HL-60/S4 (cell line): ENCODE data around the gene B3GALT4.
"Not testable (repeated sequence)": the region's sequence is repeated elsewhere in the genome, so short reads cannot be mapped to it uniquely, and the experiment has no call there.

Experiments
- in situ Hi-C: fragments of 300-500 bp; cut with MboI; formaldehyde crosslinking; loops from 2 replicates; pipeline ENCODE4 v1.14.3; 2022; ENCODE audit warnings: low sequenced_read_pairs

The B3GALT4 gene

DNA sequence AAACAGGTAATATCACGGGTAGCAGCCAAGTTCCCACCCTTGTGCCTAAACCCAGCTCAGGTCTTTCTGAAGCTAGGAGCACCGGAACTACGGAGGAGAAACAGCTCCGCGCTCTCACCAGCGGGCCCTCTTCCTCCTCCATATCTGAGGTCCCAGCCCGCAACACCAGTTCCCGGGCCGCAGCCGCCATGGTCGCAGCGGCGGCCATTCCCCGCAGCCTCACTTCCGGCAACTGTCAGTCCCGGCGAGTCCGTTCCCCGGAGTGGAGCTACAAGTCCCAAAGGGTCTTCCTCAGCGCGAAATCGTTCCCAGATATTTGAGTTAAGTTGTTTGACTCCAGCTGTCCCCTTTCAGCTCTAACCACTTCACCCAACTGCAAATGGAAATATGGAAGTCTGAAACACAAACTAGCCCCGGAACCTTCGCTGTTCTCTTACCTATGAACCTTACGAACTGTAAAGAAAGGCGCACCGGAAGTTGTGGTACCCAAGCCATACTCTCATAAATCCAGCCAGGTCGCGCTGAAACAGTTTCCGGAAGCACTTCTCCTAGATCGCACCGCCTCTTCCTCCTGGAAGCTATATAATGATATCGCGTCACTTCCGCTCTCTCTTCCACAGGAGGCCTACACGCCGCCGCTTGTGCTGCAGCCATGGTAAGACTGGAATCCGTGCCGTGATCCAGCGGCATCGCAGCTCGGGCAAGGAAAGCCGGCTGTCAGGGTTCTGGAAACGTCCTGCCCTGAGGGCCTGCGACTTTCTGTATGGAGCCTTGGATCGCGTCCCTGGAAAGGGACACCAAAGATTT lies 5.3 kb upstream of the B3GALT4 start, which contains the start of the genes RPS18 and VPS52:
Gene RPS18 (plus strand): TSS at position 608 of the 807 bp plus-strand sequence. CDS start 45 bp downstream, at position 653.
Gene VPS52 (minus strand): TSS at position 409 of the 807 bp plus-strand sequence. CDS start 201 bp downstream, at position 208.
- in situ Hi-C loops, result no loop called here

DNA sequence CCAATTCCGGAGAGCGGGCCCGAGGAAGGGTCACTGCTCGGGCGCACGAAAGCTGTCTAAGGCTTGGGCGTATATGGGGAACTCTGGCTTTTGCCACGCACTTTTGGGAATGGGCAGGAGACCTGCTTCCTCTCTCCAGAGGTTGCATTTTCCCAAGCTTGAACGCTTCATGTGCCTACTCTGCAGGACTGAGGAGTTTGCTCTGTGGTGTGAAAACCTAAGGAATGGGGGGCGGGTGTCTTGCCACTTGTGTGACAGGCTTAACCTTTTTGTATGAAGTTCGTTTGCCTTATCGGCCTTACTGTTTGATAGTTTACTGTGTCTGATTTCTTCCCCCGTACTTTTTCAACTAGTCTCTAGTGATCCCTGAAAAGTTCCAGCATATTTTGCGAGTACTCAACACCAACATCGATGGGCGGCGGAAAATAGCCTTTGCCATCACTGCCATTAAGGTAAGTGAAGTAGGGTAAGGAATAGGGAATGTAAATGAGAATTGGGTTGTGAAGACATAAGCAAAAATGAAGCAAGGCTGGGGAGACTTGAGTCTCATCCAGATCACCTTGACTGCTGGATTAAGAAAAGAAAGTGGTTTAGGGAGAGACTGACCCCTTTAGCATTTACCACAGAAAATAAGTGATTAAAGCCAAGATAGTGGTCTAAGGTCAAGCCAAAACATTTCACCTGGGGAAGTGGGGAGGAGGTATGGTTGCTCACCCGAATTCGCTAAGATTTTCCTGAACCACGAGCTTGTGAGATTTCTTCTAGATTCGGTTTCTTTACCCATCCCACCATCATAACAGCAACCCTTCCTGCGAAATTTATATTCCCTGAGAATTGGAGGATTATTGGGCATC lies 4.4 kb upstream of the B3GALT4 start:
- in situ Hi-C loops, result no loop called here

DNA sequence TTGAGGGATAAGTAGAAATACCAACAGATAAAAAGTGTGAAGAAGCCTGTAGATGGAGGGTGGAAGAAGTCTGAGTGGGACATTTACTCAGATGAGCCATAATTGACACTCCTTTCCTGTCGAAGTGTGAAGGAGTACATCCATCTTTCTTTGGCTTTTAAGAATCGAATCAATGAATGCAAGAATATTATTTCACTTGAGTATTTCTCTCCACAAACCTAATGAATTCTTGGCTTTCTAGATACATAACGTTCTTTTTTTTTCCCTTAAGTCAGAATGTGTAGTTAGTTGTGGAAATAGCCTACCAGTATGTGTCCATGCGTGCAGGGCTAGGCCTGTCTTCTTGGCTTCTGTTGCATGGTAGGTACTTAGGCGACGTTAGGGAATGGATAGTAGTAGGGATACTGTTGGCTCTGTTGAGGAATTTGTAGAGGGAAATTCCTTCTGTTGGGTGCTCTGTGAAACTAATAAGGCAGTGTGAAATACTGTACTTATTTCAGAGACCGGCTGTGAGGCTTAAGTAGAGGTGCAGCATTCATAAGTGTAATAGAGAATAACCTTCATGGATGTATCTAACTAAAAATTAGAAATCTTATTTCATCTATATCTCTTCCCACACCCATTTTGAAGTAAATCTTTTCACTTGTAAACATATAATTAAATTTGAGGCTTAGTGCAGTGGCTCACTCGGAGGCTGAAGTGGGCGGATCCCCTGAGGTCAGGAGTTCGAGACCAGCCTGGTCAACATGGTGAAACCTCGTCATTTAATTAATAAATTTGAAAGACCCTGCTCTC lies 3.6 kb upstream of the B3GALT4 start:
- in situ Hi-C loops, result no loop called here

DNA sequence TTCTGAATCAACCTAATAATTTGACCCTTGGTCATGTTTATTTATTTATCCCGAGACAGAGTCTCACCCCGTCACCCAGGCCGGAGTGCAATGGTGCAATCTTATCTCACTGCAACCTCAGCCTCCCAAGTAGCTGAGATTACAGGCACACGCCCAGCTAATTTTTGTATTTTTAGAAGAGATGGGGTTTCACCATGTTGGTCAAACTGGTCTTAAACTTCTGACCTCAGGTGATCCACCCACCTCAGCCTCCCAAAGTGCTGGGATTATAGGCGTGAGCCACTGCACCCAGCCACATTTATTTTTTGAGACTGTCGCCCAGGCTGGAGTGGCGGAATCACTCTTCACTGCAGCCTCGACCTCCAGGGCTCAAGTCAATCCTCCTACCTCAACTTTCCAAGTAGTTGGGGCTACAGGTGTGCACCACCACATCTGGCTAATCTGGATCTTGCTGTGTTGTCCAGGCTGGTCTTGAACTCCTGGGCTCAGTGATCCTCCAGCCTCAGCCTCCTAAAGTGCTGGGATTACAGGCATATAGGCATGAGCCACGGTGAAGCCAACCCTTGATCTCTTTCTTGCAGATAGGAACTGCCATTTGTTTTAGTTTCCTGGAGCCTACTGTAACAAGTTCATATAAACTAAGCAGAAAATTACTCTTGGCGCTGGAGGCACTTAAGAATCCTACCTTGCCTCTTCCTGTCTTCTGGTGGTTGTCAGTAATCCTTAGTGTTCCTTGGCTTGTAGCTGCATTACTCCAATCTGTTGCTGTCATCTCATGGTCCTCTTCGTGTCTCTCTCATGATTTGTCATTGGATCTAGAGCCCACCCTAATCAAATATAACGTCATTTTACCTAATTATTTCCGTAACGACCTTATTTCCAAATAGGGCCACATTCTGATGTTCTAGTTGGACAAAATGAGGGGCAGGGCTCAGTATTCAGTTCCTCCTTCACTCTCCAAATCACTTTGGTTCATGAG lies 2.7 kb upstream of the B3GALT4 start:
- in situ Hi-C loops, result no loop called here

DNA sequence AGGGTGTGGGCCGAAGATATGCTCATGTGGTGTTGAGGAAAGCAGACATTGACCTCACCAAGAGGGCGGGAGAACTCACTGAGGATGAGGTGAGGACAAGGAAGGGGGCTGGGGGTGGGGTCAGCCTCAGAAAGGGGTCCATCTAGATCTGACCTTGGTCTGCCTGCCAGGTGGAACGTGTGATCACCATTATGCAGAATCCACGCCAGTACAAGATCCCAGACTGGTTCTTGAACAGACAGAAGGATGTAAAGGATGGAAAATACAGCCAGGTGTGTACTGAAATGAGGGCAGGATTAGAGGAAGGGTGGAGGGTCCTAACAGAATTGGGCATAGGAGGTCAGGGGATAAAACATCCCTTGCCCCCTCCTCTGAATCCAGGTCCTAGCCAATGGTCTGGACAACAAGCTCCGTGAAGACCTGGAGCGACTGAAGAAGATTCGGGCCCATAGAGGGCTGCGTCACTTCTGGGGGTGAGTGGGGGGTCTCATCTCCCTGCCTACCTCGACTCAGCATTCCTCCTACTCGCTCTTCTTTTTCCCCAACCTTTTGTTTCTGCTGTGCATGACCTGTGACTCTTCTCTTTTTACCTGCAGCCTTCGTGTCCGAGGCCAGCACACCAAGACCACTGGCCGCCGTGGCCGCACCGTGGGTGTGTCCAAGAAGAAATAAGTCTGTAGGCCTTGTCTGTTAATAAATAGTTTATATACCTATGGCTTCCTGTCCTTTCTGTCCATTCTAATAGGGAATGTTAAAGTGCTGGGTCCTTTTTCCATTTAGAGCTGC lies 935 bp upstream of the B3GALT4 start:
- in situ Hi-C loops, result not testable (repeated sequence)

DNA sequence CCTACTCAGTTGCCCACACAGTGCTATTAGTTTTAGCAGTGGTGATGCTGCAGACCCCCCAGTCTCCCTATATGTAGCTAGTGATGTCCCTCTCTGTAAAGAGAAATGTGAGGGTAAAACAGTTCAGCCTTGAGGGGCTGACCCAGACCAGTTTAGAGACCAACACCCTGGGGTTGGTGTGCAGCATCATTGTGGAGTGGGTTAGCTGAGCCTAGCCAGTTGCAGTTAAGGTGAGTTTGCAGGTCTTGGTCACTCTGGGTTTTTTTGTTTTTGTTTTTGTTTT lies 401 bp upstream of the B3GALT4 start:
- in situ Hi-C loops, result no loop called here

DNA sequence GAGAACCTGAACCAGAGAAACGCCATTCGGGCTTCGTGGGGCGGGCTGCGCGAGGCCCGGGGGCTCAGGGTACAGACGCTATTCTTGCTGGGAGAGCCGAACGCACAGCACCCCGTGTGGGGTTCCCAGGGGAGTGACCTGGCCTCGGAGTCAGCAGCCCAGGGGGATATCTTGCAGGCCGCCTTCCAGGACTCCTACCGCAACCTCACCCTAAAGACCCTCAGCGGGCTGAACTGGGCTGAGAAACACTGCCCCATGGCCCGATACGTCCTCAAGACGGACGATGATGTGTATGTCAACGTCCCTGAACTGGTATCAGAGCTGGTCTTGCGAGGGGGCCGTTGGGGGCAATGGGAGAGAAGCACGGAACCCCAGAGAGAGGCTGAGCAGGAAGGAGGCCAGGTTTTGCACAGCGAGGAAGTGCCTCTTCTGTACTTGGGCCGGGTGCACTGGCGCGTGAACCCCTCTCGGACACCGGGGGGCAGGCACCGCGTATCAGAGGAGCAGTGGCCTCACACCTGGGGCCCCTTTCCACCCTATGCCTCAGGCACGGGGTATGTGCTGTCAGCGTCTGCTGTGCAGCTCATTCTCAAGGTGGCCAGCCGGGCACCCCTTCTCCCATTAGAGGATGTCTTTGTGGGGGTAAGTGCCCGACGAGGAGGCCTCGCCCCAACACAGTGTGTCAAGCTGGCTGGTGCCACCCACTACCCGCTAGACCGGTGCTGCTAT lies 904 bp downstream of the B3GALT4 start:
- in situ Hi-C loops, result no loop called here

DNA sequence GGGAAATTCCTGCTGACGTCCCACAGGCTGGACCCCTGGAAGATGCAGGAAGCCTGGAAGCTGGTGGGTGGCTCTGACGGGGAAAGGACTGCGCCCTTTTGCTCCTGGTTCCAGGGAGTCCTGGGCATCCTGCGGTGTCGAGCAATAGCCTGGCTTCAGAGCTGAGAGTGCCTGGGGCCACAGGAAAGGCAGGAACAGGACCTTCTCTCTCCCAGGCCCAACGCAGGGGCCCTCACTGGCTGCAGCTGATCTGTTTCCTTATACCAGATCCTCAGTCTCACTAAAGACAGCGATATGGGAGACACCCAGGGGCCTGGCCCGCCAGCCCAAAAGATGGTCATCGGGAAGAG lies 1.4 kb downstream of the B3GALT4 start:
- in situ Hi-C loops, result no loop called here

DNA sequence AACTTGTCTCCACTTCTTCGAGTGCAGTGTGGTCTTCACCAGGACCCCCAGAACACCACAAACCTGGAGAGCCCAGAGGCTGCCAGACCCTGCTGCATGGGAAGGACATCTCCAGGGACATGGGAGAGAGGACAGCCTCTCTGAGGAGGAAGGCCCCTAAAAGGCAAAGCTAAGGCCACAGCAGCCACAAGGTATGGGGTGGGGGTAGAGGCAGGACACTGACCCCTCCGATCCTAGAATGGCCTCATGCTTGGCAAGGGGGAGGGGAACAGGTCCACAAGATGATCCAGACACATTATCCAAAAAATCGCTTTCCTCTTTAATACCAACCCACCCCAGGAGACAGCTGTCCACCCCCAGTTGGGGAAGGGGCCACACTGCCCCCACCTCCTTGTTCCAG lies 1.9 kb downstream of the B3GALT4 start:
- in situ Hi-C loops, result no loop called here

DNA sequence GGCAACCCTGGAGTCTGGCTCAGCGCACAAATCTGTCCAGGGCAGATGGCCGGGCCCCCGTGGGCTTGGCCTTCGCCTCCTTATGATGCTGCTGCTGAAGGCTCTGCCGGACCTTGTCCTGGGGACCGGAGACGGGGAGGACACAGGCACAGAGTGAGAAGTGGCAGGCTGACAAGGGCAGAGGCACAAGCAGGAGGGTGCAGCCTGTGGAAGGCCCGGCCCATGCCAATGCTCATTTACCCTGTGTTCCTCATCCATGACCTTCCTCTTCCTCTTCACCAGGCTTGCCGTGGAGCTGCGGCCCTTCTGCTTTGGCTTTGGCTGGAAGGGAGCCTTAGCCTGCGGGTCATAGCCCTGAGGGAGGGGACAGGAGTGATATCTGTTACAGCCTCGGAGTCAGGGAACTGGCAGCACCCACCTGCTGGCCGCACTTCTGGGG lies 2.4 kb downstream of the B3GALT4 start:
- in situ Hi-C loops, result no loop called here

DNA sequence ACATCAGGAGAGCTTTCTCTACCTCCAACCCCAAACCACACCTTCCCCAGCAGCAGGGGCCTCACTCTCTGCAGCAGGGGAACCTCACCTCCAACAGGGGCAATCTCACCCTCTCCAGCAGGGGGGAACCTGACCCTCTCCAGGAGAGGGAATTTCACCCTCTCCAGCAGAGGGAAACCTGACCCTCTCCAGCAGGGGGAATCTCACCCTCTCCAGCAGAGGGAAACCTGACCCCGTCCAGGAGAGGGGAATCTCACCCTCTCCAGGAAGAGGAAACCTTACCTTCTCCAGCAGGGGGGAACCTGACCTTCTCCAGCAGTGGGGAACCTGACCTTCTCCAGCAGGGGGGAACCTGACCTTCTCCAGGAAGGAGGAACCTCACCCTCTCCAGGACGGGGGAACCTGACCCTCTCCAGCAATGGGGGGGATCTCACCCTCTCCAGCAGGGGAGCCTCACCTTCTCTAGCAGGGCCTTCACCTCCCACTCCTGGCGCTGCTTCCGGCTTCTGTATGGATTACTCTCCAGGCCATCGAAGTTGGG lies 3.1 kb downstream of the B3GALT4 start:
- in situ Hi-C loops, result no loop called here

DNA sequence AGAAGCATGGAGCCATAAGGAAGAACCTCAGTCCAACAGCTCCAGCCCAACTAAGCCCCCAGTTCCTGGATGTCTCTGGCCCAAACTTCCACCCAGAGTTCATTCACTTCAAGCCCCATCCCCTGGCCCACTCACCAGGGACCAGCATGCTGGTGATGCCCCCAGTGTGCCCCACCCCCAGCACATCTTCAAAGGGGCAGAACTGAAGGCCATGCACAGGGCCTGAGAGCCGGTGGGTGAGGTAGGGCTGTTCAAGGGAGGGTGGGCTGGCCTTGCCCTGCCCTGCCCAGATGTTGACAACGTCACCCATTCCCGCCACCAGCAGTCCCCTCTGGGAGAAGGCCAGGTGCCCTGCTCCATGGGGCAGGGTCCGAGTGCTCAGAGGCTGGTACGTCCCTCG lies 3.6 kb downstream of the B3GALT4 start:
- in situ Hi-C loops, result no loop called here

DNA sequence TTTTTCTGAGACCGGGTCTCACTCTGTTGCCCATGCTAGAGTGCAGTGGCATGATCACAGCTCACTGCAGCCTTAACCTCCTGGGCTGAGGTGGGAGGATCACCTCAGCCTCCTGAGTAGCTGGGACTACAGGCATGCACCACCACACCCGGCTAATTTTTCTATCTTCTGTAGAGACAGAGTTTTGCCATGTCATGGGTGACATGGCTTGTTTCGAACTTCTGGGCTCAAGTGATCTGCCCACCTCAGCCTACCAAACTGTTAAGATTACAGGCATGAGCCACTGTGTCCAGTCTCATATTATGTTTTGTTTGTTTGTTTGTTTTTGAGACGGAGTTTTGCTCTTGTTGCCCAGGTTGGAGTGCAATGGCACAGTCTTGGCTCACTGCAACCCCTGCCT lies 8.3 kb downstream of the B3GALT4 start:
- in situ Hi-C loops, result not testable (repeated sequence)

DNA sequence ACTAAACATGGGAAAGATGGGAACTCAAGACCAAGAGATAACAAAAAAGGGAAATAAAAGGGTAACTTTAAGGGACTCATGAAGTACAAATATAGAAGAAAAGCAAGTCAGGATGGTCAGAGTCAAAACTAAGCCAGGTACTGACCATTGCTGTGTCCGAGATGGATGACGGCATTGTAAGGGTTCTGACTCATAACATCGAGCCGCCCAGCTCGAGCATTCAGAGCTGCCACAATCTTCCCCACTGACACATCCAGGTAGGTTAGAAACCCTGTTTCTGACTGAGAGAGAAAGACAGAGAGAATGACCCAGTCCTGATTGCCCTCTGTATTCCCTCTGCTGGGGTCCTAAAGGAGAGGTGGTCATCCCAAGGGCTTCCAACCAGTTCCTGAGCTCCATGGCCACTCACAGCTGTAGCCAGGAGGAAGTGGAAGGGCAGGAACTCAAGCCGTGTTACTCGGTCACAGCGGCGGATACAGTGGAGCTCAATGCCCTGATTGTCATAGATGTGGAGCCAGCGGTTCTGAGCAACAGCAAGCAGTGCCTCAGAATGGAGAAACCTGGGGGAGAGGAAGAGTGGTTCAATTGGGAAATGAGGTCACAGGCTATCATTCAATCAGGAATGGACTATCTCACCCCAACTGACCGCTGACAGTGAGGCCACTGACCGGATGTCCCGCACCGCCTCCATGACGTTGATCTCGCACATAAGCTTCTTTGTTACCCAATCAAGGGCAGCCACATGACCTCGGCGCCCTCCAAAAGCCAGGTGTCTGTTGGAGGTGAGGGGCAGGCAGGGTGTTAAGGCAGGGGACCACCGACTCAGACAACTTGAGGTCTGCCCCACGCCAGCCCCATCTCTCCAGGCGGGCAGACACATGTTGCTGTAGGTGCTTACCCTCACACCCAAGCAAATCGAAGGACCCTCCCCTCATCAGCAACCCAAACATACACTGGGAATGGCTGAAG lies 10.3 kb downstream of the B3GALT4 start:
- in situ Hi-C loops, result no loop called here

DNA sequence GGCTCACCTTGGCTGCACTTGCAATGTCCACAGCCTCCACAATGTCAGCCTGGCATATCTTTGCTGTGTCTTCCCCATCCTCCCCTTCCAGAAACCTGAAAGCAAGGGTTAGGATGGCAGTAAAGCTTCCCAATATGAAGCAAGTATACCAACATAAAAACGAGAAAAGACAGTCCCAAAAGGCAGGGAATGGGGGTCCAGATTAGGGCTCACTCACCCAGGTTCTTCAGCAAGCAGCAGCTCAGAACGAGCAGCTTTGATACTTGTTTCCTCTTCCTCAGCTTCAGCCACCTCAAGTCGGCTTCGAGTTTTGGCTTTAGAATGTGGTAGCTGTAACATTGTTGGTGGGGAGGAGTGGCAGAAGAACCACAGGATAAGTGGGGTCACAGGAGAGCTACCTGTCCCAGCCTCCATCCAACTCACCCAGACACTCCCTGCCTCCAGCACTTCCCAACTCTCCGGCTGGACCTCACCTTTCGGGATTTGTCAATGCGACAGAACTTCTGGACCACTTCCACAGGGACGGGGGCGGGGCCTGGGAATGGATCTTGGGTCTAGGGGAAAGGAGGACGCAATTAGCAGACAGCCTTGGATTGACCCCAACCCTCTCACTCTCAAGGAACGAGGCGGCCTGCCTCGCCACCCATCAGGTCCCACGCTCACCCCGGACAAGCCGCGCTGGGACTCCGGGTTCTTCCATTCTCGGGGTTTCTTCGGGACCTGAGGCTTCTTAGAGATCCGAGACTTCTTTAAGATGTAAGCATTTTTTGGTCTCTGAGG lies 11.4 kb downstream of the B3GALT4 start:
- in situ Hi-C loops, result no loop called here

DNA sequence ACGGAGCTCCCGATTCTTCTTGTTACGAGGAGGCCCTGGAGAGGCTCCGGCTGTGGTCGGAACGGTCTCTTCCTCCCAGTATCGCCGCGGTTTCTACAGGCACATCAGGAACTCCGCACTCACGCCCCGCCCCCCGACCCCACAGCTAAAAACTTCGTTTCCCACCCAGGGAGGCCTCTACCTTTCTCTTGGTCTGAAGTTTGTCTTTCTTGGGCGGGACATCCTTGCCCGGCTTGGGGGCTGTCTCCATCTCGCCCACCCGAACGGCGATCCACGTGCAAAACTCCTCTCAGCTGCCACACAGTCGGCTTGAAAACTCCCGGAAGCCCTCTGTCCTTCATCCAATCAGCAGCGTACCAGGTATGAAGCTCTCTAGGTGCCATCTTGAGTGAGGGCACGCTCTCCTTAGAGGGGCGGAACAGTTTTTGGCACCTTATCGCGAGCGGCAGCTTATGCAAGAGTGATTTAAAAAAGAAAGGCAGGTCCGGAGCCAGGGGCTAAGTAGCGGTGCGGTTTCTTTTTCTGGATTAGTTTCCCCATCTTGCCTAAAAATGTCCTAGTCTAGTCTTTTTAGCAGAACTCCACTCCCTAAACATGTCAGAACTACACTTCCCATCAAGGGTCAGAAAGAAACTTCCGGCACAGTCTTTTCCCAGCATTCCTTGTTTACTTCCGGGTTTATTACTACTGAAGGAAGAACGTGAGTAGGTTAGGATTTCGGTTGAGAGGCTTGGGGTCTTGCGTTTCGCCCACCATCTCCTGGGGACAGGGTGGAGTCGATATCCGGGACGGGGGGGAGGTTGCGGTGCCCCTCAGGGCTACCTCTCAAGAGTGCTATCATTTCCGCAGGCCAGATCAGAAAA lies 12.2 kb downstream of the B3GALT4 start, which contains the start of the genes PFDN6 and WDR46:
Gene PFDN6 (plus strand): TSS at position 681 of the 863 bp plus-strand sequence. CDS start 256 bp downstream, outside the sequence.
Gene WDR46 (minus strand): TSS at position 319 of the 863 bp plus-strand sequence. CDS start 69 bp downstream, at position 250.
- in situ Hi-C loops, result no loop called here
